Measurements from ENCODE around the gene RBM42.
"Not testable (repeated sequence)": the region's sequence is repeated elsewhere in the genome, so short reads cannot be mapped to it uniquely, and the experiment has no call there.

The RBM42 gene

GRCh38 chr19:35622750-35623149 lies 6.1 kb upstream of the RBM42 start:
- DNase-seq: no peak

- no peak for DNase-seq
Measured at GRCh38 chr19:35623327-35624010, 5.4 kb upstream of the RBM42 start.

GRCh38 chr19:35628264-35628564 lies 622 bp upstream of the RBM42 start:
- no peak for DNase-seq

- no peak for DNase-seq
Measured at GRCh38 chr19:35629332-35629633, 447 bp downstream of the RBM42 start.

- no peak for DNase-seq
Measured at GRCh38 chr19:35633727-35634440, 5.0 kb downstream of the RBM42 start.

GRCh38 chr19:35636651-35637050 lies 7.8 kb downstream of the RBM42 start:
- no peak for DNase-seq

GRCh38 chr19:35637165-35637564 lies 8.3 kb downstream of the RBM42 start:
- DNase-seq: no peak

- DNase-seq: no peak
Measured at GRCh38 chr19:35639321-35639639, 10.4 kb downstream of the RBM42 start.

- DNase-seq: no peak
Measured at GRCh38 chr19:35639863-35640262, 11.0 kb downstream of the RBM42 start.

- no peak for DNase-seq
Measured at GRCh38 chr19:35641515-35642151, 12.8 kb downstream of the RBM42 start, which contains the start of gene ETV2. Gene ETV2, plus strand, starts transcription at chr19:35641745. Its CDS starts 716 bp downstream, at chr19:35642461.

GRCh38 chr19:35642312-35642711 lies 13.5 kb downstream of the RBM42 start:
- no peak for DNase-seq

GRCh38 chr19:35642798-35643254 lies 14.0 kb downstream of the RBM42 start:
- no peak for DNase-seq

GRCh38 chr19:35643255-35644205 lies 14.7 kb downstream of the RBM42 start:
- DNase-seq: peak; percentile 56

GRCh38 chr19:35644206-35644986 lies 15.6 kb downstream of the RBM42 start:
- peak; percentile 82 for DNase-seq

- DNase-seq: no peak
Measured at GRCh38 chr19:35644987-35645679, 16.3 kb downstream of the RBM42 start.

- DNase-seq: no peak
Measured at GRCh38 chr19:35645680-35646511, 17.1 kb downstream of the RBM42 start.

GRCh38 chr19:35648017-35648961 lies 19.5 kb downstream of the RBM42 start, which contains the start of gene COX6B1:
Gene COX6B1, plus strand, starts transcription at chr19:35648323. Its CDS starts 2,921 bp downstream, at chr19:35651244.
- DNase-seq: peak; percentile 65

GRCh38 chr19:35650581-35650980 lies 21.7 kb downstream of the RBM42 start:
- DNase-seq: no peak

GRCh38 chr19:35654828-35655227 lies 26.0 kb downstream of the RBM42 start:
- not testable (repeated sequence) for DNase-seq
